Stimulated activated CD8-positive, alpha-beta memory T cell treated with anti-CD3 and anti-CD28 coated beads, Interleukin-2, amount 100 ng/mL, for 1 hour (primary cell): ENCODE measurements around the gene BABAM2.

Experiments
- DNase-seq, 2 donors: peaks; one replicate each; pipeline ENCODE4 v3.0.0-alpha.2; 2020; ENCODE audit warnings: low read depth in 2 of 2

Gene BABAM2

GRCh38 chr2:27911458-27912210 lies 21.1 kb downstream of the BABAM2 start:
- no peak for DNase-seq

- DNase-seq, result no peak
These were observed 22.0 kb downstream of the BABAM2 start for GRCh38 chr2:27912512-27912911.

- DNase-seq, result no peak
These were observed 23.7 kb downstream of the BABAM2 start for GRCh38 chr2:27914041-27914804.

- DNase-seq, result no peak
These were observed 24.3 kb downstream of the BABAM2 start for GRCh38 chr2:27914805-27915175.

- no peak for DNase-seq
These were observed 24.7 kb downstream of the BABAM2 start for GRCh38 chr2:27915191-27915590.

GRCh38 chr2:27915874-27916273 lies 25.3 kb downstream of the BABAM2 start:
- DNase-seq, result no peak

GRCh38 chr2:27916293-27916995 lies 25.9 kb downstream of the BABAM2 start:
- no peak for DNase-seq

GRCh38 chr2:27920148-27920885 lies 29.8 kb downstream of the BABAM2 start:
- DNase-seq, result no peak

GRCh38 chr2:27921424-27921823 lies 30.9 kb downstream of the BABAM2 start:
- DNase-seq, result no peak

GRCh38 chr2:27921880-27922547 lies 31.5 kb downstream of the BABAM2 start:
- no peak for DNase-seq

- no peak for DNase-seq
These were observed 32.3 kb downstream of the BABAM2 start for GRCh38 chr2:27922842-27923241.

- DNase-seq, result no peak
These were observed 35.4 kb downstream of the BABAM2 start for GRCh38 chr2:27925766-27926472.

- DNase-seq, result no peak
These were observed 39.5 kb downstream of the BABAM2 start for GRCh38 chr2:27929916-27930486.

GRCh38 chr2:27931361-27931950 lies 40.9 kb downstream of the BABAM2 start:
- no peak for DNase-seq

GRCh38 chr2:27932396-27932795 lies 41.9 kb downstream of the BABAM2 start:
- no peak for DNase-seq

- no peak for DNase-seq
These were observed 44.5 kb downstream of the BABAM2 start for GRCh38 chr2:27935026-27935425.

- DNase-seq, result no peak
These were observed 49.7 kb downstream of the BABAM2 start for GRCh38 chr2:27940090-27940671.

- no peak for DNase-seq
These were observed 50.5 kb downstream of the BABAM2 start for GRCh38 chr2:27940982-27941381.
